Activated CD4-positive, alpha-beta T cell treated with anti-CD3 and anti-CD28 coated beads, Interleukin-2, amount 50 U/mL, for 4 hours (primary cell): ENCODE data around the gene ZFYVE1.
"Not testable (repeated sequence)": the region's sequence is repeated elsewhere in the genome, so short reads cannot be mapped to it uniquely, and the experiment has no call there.

Source experiments
- DNase-seq, 2 experiments: peaks; one replicate each; pipeline ENCODE4 v3.0.0-alpha.2; 2020

The ZFYVE1 gene

DNA sequence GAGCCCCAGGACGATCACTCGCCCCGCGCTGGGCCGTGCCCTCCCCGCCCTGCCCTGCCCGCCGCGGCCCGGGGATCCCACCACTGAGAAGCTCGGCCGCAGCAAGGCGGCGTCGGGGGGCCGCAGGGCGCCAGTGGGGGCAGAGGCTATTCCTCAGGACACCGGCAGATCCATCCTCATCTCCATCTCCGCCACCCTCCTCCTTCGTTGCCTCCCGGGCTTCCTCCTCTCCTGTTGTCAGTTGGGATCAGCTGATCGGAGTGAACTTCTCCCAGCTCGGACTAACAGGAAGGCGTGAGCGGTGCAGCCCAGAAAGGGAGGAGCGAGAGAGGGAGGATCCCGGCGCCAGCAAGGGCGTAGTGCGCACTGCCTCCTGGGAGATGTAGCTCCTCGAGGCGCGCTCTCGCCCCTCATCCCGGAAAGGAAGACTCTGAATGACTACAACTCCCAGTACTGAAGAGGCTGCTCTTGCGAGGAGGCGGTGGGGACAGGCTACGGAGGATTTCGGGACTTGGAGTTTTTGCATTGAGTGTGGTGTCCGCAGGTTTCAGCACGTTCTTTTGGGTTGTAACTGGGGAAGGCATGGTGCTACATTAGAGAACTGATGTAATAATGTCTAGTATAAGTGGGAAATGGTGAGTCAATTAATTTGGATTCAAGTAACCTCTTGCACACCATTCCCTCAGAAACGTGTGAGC, at the start of gene ZFYVE1:
TSS of gene ZFYVE1 (minus strand) at position 262 of the 698 bp plus-strand sequence. CDS start 2,598 bp downstream, outside the sequence.
- peak; percentile 86 to 88 for DNase-seq

DNA sequence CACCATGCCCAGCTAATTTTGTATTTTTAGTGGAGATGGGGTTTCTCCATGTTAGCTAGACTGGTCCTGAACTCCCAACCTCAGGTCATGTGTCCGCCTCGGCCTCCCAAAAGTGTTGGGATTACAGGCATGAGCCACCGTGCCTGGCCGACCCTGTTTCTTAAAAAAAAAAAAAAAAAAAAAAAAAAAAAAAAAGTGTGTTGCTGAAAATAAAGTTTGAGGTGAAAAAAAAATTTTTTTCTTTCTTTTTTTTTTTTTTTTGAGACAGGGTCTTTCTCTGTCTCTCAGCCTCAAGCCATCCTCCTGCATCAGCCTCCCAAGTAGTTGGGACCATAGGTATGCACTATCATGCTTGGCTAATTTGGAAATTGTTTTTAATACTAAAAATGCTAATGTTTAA, 42.7 kb upstream of the ZFYVE1 start:
- no peak for DNase-seq

DNA sequence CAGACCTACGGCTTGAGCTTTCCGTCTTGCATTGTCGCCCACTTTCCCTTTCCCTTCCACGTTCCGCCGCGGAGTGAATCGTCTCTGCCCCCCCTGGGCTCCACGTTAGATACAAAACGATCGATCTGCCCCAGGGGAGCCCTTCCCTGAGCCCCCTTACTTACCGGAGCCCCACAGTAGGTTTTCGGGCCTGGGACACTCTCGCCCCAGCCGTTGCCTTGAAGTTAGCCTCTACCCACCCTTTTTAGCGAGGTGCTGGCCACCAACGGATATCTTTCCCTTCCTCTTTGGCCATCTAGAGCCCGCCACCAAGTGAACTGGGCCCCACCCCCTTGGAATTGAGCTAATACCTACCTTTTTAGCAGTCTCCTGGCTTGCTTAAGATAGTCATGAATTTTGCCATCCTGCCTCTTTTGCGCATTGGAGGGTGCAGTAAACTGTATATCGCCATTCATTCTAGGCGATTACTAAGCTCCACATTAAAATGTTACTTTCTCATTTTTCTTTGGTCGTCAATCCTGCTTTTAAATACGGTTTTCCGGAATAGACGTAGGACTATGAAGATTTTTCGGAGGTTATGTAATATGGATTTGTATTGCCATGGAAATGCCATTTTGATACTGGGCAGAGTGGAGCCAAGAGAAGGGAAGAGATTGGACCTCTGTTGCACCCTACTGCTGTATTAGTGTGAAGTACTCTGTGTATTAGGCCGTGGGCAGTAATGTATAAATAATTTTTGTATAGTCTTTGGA, 32.2 kb upstream of the ZFYVE1 start:
- peak in 1 of 2 experiments; percentile 6 for DNase-seq

- peak; percentile 94 to 95 for DNase-seq
These were observed 31.5 kb upstream of the ZFYVE1 start, which contains the start of gene RBM25 for GRCh38 chr14:73058224-73058921. RBM25 (plus strand) TSS chr14:73058534; CDS start chr14:73071642, 13,108 bp downstream.

- no peak for DNase-seq
These were observed 31.0 kb upstream of the ZFYVE1 start for GRCh38 chr14:73057944-73058223.

DNA sequence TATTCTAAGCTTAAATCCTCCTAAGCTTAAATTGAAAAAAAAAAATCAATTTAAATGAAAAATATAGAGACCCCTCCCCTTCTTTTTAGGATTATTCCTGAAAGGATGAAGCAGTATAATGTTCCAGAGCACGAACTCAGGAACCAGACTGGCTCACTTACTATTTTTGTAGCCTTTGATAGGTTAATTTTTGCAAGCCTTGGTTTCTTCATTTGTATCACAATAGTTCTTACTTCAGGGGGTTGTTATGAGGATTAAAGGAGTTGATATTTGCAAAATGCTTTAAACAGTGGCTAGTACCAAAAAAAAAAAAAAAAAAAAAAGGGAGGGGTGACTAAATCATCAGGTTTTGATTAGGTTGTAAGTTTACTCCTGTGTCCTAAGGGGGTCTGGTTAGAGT, 28.3 kb upstream of the ZFYVE1 start:
- DNase-seq = no peak

- DNase-seq = no peak
These were observed 22.5 kb upstream of the ZFYVE1 start for GRCh38 chr14:73049428-73049827.

GRCh38 chr14:73047808-73048207, 20.9 kb upstream of the ZFYVE1 start:
- DNase-seq = no peak

DNA sequence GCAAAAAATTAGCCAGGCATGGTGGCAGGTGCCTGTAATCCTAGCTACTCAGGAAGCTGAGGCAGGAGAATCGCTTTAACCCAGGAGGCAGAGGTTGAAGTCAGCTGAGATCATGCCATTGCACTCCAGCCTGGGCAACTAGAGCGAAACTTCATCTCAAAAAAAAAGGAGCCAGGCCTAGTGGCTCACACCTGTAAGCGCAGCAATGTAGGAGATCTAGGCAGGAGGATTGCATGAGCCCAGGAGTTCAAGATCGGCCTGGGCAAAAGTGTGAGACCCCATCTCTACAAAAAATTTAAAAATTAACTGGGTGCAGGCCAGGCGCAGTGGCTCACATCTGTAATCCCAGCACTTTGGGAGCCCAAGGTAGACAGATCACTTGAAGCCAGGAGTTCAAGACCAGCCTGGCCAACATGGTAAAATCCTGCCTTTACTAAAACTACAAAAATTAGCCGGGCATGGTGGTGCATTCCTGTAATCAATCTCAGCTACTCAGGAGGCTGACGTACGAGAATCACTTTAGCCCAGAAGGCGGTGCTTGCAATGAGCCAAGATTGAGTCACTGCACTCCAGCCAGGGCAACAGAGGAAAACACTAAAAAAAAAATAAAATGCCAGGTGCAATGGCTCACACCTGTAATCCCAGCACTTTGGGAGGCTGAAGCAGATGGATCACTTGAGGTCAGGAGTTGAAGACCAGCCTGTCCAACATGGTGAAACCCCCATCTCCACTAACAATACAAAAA, 10.0 kb upstream of the ZFYVE1 start:
- not testable (repeated sequence) for DNase-seq

- no peak for DNase-seq
These were observed 1.1 kb upstream of the ZFYVE1 start for GRCh38 chr14:73027984-73028383.

DNA sequence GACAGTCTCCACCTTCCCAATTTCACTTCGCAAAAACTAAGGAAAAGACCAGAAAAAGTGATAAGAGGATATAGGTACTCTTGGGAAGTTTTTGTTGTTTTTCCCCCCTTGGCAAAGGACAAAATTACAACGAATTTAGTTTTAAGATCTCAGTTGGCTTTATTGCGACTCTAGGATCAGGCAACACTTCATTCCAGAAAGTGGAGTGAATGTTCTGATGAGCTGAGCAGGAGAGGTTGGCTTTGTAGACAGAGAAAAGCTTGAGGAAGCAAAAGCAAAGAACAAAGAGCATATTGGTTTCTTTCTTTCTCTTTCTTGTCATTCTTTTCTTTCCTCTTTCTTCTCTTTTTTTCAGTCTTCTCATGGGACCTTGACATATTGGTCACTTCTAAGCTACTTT, 640 bp upstream of the ZFYVE1 start:
- no peak for DNase-seq

DNA sequence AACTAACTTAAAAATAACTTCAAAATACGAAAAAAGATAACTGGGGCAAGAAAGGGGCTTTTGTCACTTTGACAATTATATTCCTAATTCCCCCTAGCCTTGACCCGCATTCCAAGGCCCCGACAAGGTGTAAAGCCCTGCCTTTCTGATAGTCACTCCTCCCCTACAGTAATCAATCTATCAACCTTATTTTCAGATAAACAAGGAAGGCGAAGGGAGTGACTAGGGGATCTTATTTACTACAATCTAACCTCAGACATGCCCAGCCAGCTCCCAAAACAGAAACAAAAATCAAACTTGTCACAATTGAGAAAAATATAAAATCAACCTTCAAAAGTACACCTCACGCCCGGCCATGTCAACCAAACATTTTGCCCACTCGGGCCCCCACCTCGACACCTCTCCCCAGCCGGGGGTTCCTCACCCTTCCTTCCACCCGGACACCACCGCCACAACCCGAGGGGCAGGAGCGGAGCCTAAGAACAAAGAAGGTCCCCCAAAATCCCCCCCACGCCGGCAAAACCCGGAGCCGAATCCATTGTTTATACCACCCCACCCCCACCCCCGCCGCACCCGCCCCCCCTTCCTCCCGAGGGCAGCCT, 562 bp downstream of the ZFYVE1 start:
- DNase-seq = peak; percentile 0

- DNase-seq = no peak
These were observed 1.4 kb downstream of the ZFYVE1 start for GRCh38 chr14:73025544-73025943.

- no peak for DNase-seq
These were observed 4.9 kb downstream of the ZFYVE1 start for GRCh38 chr14:73022051-73022450.

- not testable (repeated sequence) for DNase-seq
These were observed 10.9 kb downstream of the ZFYVE1 start for GRCh38 chr14:73016011-73016410.

DNA sequence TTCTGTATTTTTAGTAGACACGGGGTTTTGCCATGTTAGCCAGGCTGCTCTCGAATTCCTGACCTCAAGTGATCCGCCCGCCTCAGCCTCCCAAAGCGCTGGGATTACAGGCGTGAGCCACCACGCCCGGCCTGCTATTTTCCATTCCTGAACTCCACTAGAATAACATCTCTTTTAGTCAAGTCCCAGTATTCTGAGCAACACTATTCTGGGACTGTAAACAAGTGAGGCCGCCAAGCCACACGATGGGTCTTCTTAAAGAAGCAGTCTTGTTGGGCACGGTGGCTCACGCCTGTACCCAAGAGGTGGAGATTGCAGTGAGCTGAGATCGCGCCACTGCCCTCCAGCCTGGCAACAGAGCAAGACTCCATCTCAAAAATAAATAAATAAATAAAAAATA, 11.4 kb downstream of the ZFYVE1 start:
- not testable (repeated sequence) for DNase-seq

DNA sequence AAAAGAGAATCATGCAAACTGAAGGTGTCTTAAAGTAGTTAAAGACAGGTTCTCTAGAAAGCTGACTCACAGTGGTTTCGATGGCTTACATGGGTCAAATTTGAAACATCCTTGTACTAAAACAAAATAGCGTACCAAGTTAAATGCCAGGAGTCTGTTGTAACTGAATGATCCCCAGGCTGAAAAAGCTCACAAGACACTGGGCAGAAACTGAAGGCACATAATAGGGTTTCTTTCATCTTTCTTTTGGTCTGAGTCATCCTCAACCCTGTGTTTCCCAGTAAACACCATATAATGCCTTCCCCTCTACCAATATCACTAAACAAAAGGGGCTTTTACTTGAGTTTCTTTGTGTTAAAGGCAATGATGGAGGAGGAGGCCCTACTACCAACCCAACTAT, 12.8 kb downstream of the ZFYVE1 start:
- no peak for DNase-seq

DNA sequence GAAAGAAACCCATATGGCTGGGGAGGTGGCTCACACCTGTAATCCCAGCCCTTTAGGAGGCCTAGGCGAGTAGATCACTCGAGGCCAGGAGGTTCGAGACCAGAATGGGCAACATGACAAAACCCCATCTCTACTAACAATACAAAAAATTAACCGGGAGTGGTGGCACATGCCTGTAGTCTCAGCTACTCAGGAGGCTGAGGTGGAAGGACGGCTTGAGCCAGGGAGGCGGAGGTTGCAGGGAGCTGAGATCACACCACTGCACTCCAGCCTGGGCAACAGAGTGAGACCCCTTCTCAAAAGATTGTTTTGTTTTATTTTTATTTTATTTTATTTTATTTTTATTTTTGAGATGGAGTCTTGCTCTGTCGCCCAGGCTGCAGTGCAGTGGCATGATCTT, 15.7 kb downstream of the ZFYVE1 start:
- DNase-seq = not testable (repeated sequence)

- DNase-seq = no peak
These were observed 18.4 kb downstream of the ZFYVE1 start for GRCh38 chr14:73008501-73008900.

- no peak for DNase-seq
These were observed 19.1 kb downstream of the ZFYVE1 start for GRCh38 chr14:73007835-73008234.

GRCh38 chr14:73004641-73005040, 22.3 kb downstream of the ZFYVE1 start:
- not testable (repeated sequence) for DNase-seq

GRCh38 chr14:73003681-73004080, 23.2 kb downstream of the ZFYVE1 start:
- DNase-seq = no peak

GRCh38 chr14:73000073-73000472, 26.8 kb downstream of the ZFYVE1 start:
- no peak for DNase-seq
